ENCODE data around the gene CCDC13. TPM values are rescaled to one million over a fixed set of nuclear protein-coding genes. Genes with fewer than 3 reads are reported as not detected.

CCDC13 gene
- total and polyA plus RNA-seq, 10 of the 15 experiments (the other 5 are each of a cell fraction or from before 2014, with no cell fraction given) = 0.13 to 0.81 (median 0.30) TPM; not detected in 4

- in situ Hi-C loops (cut with MboI) (no loop called here), intact Hi-C loops (cut with micrococcal nuclease; ENCODE audit: unreplicated experiment) (no loop called here)
- H3K36me3 ChIP-seq (ENCODE audit: control insufficient read depth in 2 of 2, insufficient read depth in 2 of 2, low read length in 1 of 2) = no peaks in the 10 kb centered on the region
- H3K4me3 ChIP-seq = peak overlapping the region; percentile 87
- no peaks in the 10 kb centered on the region; the same call in 1 of the 2 replicates for H3K4me1 ChIP-seq (ENCODE audit: control insufficient read depth, insufficient read depth, low read length)
- no peaks in the 10 kb centered on the region for H3K27me3 ChIP-seq (replicated peaks in 1 of 2; ENCODE audit: control insufficient read depth in 2 of 2, insufficient read depth in 2 of 2, low read length in 1 of 2)
- no peak for FAIRE-seq
- peak overlapping the region; percentile 66 for H3K27ac ChIP-seq (ENCODE audit: control insufficient read depth, insufficient read depth)
- TF ChIP-seq PBX3 (IDR thresholded peaks at IDR 0.05; ENCODE audit: insufficient replicate concordance, low read depth, low read length) = no peak
- no peak for TF ChIP-seq ZZZ3 (IDR thresholded peaks at IDR 0.05; ENCODE audit: control insufficient read depth, insufficient read length, low read depth)
- TF ChIP-seq RELB (IDR thresholded peaks at IDR 0.05; ENCODE audit: low read depth) = no peak
- no peak for TF ChIP-seq SMAD5 (IDR thresholded peaks at IDR 0.05; ENCODE audit: low read depth)
- H3K9me3 ChIP-seq (replicated peaks; ENCODE audit: control insufficient read depth, insufficient read depth, low read length) = no peaks in the 10 kb centered on the region
- POLR2A ChIA-PET = interaction anchor here (1.0 to 2.0 kb wide), 3 partner anchors 9 to 15 kb away, joined by 4 to 14 read pairs (median 9); no protein-coding TSS in a partner anchor
- H3K79me2 ChIP-seq (ENCODE audit: control insufficient read depth, insufficient read depth, low read length) = peaks cover 39% of the 10 kb centered on the region
- no peak for ATAC-seq
- RAD21 ChIA-PET (ENCODE audit: unreplicated experiment) = no interaction called here
- SMC1A ChIA-PET (ENCODE audit: uncharacterized antibody, unreplicated experiment) = interaction anchor here (1.6 kb wide), 1 partner anchor 9 kb away, joined by 5 read pairs; no protein-coding TSS in a partner anchor
- no TSS peak for BruUV-seq (replicated peaks)
- H3K4me2 ChIP-seq (ENCODE audit: control insufficient read depth, insufficient read depth) = peak overlapping the region; percentile 84
- CTCF ChIA-PET = interaction anchor here (1.3 to 3.3 kb wide), 6 partner anchors 8 to 220 kb away, joined by 3 to 15 read pairs (median 6); partner anchors contain the start of gene SEC22C
- peak overlapping the region; percentile 74 for H3K9ac ChIP-seq (ENCODE audit: control insufficient read depth, insufficient read depth, low read length)
- H2AFZ ChIP-seq (ENCODE audit: control insufficient read depth, low read depth, low read length) = peak overlapping the region; percentile 20
- DNase-seq (ENCODE audit: low read depth, low spot score) = no peak
- 38% methylated on average over 11 of the region's 11 CpGs for WGBS (ENCODE audit: insufficient coverage, insufficient replicate concordance, low lambda C conversion rate, missing lambda C conversion rate)
- H4K20me1 ChIP-seq (ENCODE audit: control insufficient read depth, insufficient read depth) = no peaks in the 10 kb centered on the region
These were observed 29.9 kb upstream of the CCDC13 start for GRCh38 chr3:42802876-42803413.

All from GM12878 (cell line).